NCI-H2081 treated with DMSO at 0.1 percent for 48 hours (cell line): Measurements from ENCODE around the gene PLEKHJ1.
"Not testable (repeated sequence)": the region's sequence is repeated elsewhere in the genome, so short reads cannot be mapped to it uniquely, and the experiment has no call there.

Experiments used
- DNase-seq: peaks from one replicate; lab custom pipeline; 2025; lab: John Stamatoyannopoulos, UW

The PLEKHJ1 gene

DNA sequence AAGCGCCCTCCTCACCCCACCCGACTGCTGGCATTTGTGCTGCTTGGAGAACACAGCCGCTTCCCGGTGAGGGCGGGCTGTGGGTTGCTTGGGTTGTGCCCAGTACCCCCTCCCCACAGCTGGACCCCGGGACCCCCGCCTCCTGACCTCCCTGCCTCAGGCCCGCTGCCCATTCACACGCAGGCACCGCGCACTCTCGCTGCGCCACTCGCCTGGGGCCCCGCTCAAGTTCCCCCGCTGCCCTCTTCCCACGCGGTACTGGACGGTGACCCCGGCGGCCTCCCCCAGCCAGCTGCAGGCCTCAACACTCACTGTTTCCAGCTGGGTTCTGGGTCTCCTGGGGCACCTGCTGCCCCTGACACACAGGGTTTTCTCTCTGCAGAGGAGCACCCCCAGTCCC, 16.4 kb downstream of the PLEKHJ1 start:
- no peak for DNase-seq

DNA sequence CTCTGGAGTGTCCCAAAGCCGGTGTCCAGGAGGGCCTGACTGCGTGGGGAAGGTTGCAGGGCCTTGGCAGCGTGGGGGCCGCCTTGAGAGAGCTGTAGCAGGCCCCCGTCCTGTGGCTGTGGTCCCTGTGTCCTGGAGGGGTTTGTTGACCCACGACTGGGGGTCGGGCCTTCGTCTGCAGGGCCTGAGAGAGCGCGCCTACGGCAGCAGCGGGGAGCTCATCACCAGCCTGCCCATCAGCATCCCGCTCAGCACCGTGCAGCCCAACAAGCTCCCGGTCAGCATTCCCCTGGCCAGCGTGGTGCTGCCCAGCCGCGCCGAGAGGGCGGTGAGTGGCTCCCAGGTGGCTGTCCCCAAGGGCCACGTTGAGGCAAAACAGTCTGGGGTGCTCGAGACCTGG, 18.5 kb downstream of the PLEKHJ1 start:
- no peak for DNase-seq

DNA sequence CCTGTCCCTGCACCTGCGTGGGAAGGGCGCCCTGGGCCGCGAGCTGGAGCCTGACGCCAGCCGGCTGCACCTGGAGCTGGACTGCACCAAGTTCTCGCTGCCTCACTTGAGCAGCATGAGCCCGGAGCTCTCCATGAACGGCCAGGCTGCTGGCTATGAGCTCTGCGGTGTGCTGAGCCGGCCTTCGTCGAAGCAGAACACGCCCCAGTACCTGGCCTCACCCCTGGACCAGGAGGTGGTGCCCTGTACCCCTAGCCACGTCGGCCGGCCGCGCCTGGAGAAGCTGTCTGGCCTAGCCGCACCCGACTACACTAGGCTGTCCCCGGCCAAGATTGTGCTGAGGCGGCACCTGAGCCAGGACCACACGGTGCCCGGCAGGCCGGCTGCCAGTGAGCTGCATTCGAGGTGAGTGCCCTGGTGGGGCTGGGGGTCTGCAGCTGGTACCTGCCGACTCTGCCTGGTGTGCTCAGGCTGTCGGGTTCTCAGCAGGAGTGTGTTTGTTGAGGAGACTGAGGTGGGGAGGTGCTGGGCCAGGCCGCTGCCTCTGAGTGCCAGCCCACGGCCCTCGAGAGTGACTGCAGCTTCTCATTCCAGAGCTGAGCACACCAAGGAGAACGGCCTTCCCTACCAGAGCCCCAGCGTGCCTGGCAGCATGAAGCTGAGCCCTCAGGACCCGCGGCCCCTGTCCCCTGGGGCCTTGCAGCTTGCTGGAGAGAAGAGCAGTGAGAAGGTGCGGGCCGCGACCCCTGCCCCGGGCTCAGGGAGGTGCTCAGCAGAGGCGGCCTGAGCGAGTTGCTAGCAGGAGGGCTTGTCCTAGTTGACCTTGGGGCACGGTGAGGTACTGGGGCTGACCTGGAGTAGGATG, 19.5 kb downstream of the PLEKHJ1 start:
- DNase-seq = no peak

DNA sequence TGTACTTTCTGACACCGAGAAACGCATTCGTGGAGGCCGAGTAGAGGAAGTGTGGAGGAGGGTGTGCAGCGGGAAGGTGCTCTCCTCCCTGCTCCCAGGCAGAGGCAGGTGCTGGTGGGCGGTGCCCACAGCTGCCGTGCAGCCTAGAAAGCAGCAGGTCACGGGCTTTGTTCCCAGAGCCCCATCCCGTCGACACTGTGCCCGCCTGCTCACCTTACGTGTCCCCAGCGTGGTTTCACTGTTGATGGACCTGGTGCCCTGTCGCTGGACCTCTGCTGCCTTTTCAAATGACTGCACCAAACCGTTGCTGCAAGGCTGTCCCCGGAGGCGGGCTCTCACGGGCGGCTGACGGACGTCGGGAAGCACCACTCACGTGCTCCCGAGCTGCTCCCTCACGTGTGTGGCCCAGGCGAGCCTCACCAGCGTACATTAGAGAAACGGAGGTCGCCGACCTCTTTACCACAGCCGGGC, 20.8 kb downstream of the PLEKHJ1 start:
- DNase-seq = no peak

DNA sequence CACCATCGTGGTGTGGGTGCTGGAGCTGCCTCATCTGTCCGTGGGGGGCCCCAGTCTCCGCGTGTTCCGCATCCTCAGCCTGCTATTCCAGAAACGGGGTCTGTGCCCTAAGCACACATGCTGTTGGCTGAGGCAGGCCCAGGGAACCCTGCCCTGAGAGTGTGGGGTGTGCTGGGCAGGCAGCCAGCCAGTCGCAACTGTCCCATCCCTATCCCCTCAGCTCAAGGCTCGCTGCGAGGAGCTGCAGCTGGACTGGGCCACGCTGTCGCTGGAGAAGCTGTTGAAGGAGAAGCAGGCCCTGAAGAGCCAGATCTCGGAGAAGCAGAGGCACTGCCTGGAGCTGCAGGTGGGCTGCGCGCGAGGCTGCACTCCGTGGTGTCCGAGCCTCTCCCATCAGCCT, 21.9 kb downstream of the PLEKHJ1 start:
- no peak for DNase-seq

DNA sequence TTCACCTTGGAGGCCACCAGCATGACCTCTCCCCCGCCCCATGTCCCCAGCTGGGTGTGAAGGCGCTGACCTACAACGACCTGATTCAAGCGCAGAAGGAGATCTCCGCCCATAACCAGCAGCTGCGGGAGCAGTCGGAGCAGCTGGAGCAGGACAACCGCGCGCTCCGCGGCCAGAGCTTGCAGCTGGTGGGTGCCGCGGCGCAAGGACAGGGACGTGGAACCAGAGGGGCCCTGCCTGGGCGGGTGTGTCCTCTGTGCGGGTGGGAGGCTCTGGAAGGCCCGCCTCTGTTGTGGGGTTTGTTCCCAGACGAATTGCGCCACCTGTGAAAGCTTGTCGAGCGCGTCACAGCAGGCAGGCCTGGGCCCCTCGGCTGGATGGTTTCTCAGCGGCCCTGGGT, 22.3 kb downstream of the PLEKHJ1 start:
- no peak for DNase-seq

DNA sequence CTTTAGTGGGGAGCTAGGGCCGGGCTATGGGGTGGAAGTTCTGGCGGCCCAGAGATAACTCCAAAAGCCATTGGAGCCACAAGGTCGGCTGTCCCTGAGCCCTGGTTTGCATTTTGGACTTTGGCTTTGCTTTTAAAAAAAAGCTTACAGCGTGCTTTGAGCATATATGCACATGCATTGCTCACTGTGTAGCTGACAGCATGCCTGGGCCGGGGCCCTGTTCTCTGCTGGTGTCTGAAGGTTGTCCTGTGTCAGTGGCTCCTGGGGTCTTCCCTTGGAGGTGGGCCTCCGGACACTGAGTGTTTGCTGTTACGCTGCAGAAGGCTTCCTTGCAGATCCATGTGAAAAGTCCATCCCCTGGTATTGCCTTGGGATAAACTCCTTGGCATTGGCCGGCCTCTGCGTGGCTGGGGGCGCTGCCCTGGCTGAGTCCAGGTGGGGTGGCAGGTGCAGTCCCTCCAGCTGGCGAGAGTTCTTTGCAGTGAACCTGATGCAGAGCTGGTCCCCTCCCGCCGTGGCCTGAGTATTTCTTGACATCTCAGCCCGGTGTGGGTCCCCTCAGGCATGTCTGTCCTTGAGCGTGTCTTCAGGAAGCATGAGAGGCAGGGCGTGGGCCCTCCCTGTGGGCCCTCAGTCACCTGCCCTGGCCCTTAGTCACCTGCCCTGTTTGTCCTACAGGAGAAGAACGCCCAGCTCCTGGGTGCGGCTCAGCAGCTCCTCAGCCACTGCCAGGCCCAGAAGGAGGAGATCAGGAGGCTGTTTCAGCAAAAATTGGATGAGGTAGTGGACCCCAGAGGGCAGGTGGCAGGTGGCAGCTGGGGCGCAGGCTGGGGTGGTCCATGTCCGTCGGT, 23.0 kb downstream of the PLEKHJ1 start:
- no peak for DNase-seq

DNA sequence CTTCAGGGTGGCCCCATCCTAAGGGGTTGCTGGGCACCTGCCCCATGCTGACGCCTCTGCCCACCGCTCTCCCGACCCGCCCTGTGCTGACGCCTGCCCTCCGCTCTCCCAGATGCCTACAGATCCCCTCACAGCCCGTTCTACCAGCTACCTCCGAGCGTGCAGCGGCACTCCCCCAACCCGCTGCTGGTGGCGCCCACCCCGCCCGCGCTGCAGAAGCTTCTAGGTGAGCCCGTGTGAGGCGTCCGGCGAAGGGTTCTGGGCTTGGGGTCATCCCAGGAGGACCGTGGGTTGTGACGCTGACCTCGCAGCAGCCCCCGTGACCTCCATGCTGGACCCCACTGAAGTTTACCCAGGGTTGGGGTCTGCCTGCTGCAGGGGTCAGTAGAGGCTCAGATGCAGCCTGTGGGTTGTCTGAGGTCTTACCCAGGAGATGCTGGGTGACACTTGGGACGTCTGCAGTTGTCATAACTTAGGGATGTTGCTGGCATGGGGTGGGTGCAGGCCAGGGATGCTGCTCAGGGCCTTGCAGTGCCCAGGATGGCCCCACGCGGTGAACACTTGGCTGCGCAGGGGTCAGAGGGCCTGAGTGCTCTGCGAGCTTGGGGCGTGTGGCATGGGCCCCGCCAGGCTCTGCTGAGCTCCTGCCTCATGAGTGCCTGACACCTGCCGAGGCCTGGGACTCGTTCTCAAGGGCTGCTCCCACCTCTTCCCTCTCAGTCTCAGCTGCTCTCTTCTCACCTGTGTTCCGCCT, 25.0 kb downstream of the PLEKHJ1 start:
- no peak for DNase-seq

DNA sequence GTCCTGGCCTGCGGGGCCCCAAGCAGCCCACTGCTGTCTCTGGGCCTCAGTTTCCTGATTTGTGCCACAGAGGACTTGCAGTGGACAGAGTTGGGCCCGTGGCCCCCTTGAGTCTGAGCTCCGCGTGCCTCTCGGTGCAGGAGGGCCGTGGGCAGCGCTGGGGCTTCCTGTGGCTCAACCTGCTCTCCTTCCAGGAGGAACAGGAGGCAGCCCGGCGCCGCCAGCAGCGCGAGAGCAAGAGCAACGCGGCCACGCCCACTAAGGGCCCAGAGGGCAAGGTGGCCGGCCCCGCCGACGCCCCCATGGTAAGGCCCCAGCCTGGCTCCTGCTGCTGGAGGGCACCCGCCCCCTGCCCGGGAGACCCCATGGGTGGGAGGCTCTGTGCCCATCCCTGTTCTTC, 25.9 kb downstream of the PLEKHJ1 start:
- DNase-seq = no peak

DNA sequence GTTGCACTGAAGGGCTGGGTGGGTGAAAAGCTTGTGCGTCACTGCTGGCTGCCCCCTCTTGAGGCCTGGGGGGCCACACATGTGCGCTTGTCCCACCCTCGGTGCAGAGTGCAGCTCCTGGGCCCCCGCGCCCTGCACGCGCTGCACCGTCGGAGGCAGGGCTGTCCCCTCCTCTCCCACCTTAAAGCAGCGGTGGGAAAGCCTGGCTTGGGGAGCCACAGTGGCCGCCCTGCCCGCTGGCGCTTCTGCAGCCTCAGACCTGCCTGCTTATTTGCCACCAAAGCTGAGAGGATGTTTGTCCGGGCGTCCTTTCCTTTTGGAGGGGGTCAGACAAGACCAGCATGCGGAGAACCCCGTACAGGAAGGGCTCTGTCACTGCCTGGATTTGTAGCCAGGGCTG, 26.7 kb downstream of the PLEKHJ1 start:
- no peak for DNase-seq

DNA sequence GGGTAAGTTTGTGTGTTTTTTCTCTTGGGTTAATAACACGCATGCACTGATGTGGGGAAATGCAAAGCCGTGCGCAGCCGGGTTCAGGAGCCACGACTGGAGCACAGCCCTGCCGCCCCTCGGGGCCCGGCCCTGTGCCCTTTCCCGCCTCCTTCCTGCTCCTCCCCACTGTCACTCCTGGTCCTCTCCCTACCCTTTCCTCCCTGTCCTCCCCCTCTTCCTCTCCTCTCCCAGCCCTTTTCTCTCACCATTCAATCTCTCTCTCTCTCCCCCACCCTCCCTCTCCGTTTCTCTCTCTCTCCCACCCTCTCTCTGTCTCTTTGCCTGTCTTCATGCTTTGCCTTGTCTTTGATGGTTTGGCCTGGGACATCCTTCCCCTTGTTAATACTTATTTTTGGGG, 27.2 kb downstream of the PLEKHJ1 start:
- DNase-seq = no peak

DNA sequence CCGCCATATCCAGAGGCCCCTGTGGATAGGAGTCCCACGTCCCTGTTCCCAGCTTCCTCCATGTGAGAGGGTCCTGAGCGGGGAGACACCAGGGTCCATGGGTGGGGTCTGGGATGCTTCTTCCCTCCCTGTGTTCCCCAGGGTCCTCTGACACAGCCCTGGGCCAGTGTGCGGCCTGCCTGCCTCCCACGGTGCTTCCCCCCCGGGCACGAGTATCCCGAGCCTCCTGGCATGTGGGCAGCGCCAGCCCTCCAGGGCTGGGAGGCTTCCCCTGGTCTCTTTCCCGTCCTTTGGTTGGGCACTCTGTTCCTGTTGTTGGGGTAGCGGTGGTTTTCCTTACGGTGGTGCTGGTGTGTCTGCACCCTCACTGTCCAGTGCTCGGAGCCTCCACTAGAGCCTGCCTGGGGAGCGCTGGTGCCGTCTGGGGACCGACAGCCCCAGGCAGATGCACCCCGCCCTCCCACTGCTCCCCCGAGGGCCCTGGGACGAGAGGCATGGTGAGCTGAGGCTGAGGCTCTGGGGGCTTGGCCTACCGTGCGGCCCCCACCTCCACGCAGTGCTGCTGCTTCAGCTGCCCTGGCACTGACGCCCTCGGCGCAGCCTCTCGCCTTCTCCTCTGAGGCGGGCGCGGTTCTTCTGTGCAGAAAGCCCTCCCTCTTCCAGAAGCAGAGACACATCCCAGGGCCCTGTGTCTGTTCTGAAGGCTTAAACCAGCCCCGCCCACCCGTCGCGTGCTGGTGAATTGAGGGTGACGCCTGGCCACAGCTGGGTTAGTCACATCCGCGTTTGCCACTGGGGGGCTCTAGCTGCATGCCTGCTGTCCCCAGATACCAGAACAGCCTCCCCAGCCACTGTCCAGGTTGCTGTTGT, 27.9 kb downstream of the PLEKHJ1 start:
- DNase-seq = no peak

DNA sequence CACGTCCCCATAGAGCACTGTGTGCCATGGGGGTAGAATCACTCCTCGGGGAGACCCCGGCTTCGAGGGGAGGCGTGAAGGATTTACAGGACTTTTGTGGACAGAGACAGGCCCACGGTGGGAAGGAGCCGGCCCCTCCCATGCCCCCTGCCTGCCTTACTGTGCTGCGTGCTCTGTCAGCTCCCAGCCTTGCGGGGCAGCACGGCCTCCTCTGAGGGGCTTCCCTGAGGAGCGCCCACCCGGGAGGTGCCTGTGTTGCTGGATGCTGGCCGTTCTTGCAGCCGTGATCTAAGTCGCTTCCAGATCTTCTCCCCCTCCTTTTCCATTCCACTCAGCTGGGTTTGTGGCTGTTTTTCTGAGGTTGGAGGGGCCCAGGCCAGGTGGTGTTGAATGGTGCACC, 29.1 kb downstream of the PLEKHJ1 start:
- no peak for DNase-seq

DNA sequence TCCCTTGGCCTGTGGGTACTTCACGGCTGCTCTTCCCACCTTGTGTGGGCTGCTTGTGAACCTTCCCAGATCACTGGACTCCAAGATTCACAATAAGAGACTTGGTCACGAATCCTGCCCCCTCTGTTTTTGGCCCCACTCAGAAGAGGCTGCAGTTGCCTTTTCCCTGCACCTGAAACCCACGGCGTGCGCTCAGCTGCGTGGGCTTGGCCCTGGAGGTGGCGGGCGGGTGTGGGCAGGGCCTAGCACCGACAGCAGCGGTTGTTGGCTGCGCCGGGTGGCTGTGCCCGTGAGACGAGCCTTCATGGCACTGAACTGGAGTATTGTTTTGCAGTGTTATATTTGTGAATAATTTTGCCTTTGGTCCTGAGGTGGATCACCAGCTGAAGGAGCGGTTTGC, 33.8 kb downstream of the PLEKHJ1 start:
- no peak for DNase-seq

DNA sequence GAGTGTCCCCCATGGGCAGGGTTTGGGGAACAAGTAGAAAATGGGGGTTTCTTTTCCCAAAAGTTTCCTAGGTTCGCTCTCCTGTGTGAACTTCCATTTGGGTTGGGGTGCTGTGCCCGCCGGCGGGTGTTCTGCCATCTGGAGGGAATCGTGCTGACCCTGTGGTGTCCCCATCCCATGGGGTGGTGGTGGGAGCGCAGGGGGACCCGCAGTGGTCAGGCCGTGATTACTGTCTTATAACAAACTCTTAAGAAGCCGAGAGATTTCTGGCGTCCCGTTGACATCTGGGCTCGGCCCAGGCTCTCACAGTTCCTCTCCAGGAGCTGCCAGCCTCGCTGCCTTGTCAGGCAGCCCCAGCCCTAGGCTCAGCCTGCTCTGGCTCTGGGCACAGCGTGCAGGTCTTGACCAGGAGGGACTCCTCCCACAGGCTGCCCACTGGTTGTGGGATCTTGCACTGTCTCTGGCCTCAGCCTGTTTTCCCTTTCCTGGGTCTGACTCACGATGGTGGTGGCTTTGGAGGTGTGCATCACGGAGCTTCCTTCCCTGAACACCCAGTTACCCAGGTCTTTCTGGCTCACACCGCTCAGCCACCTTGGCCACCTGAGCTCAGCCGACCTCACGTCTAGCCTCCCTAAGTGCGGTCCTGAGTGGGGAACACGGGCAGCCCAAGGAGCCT, 34.5 kb downstream of the PLEKHJ1 start:
- DNase-seq = no peak

DNA sequence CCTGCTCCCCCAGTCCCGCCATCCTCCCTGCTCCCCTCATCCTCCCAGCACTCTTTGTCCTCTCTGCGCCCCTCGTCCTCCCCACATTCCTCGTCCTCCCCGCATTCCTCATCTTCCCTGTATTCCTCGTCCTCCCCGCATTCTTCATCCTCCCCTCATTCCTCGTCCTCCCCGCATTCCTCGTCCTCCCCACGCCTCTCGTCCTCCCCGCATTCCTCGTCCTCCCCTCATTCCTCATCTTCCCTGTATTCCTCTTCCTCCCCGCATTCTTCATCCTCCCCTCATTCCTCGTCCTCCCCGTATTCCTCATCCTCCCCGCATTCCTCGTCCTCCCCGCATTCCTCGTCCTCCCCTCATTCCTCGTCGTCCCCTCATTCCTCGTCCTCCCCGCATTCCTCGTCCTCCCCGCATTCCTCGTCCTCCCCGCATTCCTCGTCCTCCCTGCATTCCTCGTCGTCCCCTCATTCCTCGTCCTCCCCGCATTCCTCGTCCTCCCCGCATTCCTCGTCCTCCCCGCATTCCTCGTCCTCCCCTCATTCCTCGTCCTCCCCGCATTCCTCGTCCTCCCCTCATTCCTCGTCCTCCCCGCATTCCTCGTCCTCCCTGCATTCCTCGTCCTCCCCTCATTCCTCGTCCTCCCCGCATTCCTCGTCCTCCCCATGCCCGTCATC, 35.4 kb downstream of the PLEKHJ1 start:
- not testable (repeated sequence) for DNase-seq

DNA sequence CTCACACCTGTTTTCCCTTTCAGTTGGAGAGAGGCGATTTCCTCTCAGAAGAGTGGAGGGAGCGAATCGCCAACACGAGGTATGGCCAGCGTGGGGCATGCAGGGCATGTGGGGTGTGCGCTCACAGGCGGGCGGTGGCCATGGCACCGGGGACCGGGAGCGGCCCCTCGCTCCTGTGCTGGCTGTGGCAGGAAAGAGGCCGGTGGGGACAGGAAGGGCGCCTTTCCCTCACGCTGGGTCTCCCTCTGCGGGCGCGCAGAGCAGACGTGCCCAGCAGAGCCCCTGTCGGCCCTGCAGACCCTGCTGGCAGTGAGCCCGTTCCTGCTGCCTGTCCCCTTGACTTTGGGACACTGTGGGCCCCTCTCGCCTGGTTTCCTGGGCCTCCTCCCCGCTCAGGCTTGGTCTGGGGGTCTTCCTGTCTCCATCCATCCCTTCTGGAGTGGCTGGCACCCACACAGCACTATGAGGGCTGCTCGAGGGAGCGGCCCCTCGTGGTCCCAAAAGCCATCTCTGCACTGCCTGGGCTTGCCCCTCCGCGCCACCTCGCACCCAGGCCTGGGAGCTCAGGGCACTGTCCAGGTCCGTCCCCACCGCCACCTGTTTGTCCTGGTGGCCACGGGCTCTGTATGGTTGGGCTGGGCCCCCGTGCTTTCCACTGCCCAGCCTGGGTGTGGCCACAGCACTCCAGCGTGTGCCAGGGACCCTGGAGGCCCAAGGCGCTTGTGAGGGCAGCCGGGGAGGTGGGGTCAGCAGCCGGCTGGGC, 36.1 kb downstream of the PLEKHJ1 start:
- no peak for DNase-seq

DNA sequence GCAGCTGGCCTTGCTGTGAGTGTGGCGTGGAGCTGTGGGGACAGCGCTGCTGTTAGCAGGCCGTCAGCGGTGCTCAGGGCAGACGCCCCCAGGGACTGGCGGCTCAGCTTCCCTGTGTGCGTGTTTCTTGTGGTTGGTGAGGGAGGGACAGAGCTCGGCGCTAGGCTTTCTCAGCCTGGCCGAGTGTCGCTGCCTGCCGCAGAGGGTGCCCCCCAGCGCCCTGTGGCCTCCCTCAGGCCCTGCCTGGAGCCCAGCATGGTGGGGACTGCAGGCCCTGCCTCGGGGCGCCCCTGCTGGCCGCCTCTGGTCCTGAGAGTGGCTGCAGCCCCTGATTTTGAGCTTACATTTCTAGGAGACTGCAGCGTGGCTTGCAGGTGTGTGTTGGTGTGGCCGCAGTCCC, 36.9 kb downstream of the PLEKHJ1 start:
- DNase-seq = no peak

DNA sequence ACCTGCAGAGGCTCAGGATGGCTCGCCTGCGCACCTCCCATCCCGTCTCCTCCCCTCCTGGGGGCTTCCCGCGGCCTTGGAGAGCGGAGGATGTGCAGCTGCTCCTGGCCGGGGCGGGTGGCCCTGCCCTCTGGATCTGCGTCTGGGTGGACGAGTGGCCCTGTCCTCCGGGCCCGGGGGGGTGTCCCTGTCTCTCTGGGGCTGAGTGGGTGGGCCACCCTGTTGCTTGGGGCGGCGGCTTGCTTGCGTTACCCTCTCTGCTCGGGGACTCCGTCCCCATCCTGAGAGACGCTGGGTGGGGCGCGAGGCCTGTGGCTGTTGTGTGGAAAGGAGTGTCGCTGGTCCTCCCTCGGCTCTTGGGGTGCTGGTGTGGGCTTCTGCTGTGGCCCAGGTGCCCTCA, 37.8 kb downstream of the PLEKHJ1 start:
- no peak for DNase-seq

DNA sequence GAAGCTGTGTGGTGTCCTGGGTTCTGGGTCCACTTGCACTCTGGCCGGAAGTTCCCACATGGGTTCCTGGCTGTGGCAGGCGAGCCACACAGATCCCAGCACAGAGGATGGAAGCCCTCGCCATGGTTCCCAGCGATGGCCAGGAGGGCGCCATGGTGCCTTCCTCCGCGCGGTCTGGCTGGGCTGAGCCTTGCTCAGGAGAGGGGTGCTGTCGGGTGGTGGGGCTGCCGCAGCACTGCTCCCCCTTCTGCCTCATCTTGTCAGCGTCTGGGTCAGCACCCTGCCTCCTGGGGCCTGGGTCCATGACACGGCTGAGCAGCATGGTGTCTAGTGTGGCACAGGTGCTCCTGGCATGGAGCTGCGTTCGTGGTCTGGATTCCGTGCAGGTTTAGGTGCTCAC, 38.9 kb downstream of the PLEKHJ1 start:
- no peak for DNase-seq
